ENCODE measurements around the gene CHD5. TPM values are rescaled to one million over a fixed set of nuclear protein-coding genes. Genes with fewer than 3 reads are reported as not detected.
A peak's percentile ranks its signal among the peaks of the same experiment; 100 is the strongest.

The CHD5 gene
- polyA plus RNA-seq, 1 donor from 2014 or later, result 22.0 TPM

DNA sequence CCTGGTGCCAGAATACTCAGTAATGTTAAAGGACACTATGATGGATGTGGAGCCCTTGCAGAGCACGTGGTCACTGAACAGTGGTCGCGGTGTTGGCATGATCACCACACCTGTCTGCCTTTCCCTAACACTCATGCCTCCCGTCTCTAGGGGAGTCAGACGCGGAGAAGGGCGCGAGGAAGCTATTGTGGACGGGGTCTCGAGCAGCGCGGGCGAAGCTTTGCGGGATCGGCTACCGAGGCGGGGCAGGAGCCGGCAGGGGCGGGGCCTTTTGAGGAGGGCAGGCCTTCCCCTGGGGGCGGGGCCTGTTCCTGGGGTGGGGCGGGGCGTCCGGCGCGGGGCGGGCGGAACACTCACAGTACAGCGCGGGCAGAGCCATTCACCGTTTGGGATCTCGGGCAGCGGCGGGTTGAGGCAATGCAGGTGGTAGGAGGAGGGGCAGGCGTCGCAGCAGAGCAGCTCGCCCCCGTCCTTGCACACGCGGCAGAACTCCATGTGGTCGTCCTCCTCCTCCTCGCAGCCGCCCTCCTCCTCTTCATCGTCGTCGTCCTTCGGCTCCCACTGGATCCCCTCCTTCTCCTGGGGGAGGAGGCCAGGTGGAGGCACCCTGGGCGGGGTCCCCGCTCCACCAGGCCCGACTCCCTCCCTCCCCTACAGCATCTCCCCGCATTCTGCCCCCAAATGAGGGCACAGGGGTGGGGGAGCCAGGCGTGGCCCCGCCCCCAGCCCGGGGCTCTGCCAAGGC, 31.5 kb downstream of the CHD5 start:
- Histone ChIP-seq H3K79me2 (replicated peaks; ENCODE audit: insufficient read depth, low read length) (no peaks in the 10 kb centered on the region), H3K27ac (ENCODE audit: low read length) (no peak overlapping the region), H3K9me2 (ENCODE audit: insufficient read depth, low read length) (no peaks in the 10 kb centered on the region), H2AFZ (ENCODE audit: low read depth, low read length) (no peak overlapping the region), H3K27me3 (ENCODE audit: insufficient read depth, low read depth, low read length) (peaks cover 16% of the 10 kb centered on the region), H4K20me1 (ENCODE audit: insufficient read depth) (no peaks in the 10 kb centered on the region), H3K9me3 (ENCODE audit: low read length) (no peaks in the 10 kb centered on the region), H3F3A (ENCODE audit: insufficient read depth, low read length, poor library complexity, severe bottlenecking) (no peaks in the 10 kb centered on the region), H3K4me3 (ENCODE audit: low read length) (peak overlapping the region; percentile 50), H3K9ac (ENCODE audit: low read length) (no peak overlapping the region), H3K36me3 (ENCODE audit: insufficient read depth, low read length) (no peaks in the 10 kb centered on the region), H3K4me2 (ENCODE audit: low read length) (no peak overlapping the region)
- TF ChIP-seq MXI1 (conservative IDR thresholded peaks at IDR 0.05; ENCODE audit: poor library complexity, severe bottlenecking) (peak; percentile 37), POLR2AphosphoS5 (IDR thresholded peaks at IDR 0.05) (no peak), TAF1 (IDR thresholded peaks at IDR 0.05; ENCODE audit: low read depth) (no peak)

DNA sequence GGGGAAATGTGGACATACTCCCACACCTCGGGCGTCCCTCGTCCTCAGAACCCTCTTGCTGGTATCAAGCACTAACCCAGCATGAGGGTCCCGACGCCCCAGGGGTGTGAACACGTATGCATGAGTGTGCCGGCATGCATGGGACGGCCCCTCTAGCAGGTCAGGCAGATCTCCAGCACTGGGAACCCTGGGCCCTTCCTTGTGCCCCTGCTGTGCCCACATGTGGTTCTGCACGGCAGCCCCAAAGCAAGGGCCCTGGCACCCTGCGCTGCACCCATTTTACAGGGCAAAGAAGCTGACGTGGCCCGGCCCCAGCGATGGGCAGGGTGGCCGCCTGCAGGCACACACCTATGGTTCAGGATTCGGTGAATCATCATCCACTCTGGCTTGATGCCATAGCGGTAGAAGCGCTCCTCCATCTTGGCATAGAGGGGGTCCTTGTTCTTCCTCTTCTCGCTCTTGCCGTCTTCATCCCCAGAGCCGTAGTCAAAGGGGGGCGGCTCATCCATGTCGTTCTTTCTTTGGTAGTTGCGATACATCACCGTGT, 34.2 kb downstream of the CHD5 start:
- Histone ChIP-seq H2AFZ (ENCODE audit: low read depth, low read length) (no peak overlapping the region), H3K9me3 (ENCODE audit: low read length) (no peaks in the 10 kb centered on the region), H3K4me2 (ENCODE audit: low read length) (no peak overlapping the region), H4K20me1 (ENCODE audit: insufficient read depth) (no peaks in the 10 kb centered on the region), H3K27me3 (ENCODE audit: insufficient read depth, low read depth, low read length) (peaks cover 16% of the 10 kb centered on the region), H3K27ac (ENCODE audit: low read length) (no peak overlapping the region), H3K9me2 (ENCODE audit: insufficient read depth, low read length) (no peaks in the 10 kb centered on the region), H3K79me2 (replicated peaks; ENCODE audit: insufficient read depth, low read length) (no peaks in the 10 kb centered on the region), H3F3A (ENCODE audit: insufficient read depth, low read length, poor library complexity, severe bottlenecking) (no peaks in the 10 kb centered on the region), H3K9ac (ENCODE audit: low read length) (no peak overlapping the region), H3K36me3 (ENCODE audit: insufficient read depth, low read length) (no peaks in the 10 kb centered on the region), H3K4me3 (ENCODE audit: low read length) (no peak overlapping the region)
- TF ChIP-seq, protein P1, sequence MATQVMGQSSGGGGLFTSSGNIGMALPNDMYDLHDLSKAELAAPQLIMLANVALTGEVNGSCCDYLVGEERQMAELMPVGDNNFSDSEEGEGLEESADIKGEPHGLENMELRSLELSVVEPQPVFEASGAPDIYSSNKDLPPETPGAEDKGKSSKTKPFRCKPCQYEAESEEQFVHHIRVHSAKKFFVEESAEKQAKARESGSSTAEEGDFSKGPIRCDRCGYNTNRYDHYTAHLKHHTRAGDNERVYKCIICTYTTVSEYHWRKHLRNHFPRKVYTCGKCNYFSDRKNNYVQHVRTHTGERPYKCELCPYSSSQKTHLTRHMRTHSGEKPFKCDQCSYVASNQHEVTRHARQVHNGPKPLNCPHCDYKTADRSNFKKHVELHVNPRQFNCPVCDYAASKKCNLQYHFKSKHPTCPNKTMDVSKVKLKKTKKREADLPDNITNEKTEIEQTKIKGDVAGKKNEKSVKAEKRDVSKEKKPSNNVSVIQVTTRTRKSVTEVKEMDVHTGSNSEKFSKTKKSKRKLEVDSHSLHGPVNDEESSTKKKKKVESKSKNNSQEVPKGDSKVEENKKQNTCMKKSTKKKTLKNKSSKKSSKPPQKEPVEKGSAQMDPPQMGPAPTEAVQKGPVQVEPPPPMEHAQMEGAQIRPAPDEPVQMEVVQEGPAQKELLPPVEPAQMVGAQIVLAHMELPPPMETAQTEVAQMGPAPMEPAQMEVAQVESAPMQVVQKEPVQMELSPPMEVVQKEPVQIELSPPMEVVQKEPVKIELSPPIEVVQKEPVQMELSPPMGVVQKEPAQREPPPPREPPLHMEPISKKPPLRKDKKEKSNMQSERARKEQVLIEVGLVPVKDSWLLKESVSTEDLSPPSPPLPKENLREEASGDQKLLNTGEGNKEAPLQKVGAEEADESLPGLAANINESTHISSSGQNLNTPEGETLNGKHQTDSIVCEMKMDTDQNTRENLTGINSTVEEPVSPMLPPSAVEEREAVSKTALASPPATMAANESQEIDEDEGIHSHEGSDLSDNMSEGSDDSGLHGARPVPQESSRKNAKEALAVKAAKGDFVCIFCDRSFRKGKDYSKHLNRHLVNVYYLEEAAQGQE (IDR thresholded peaks at IDR 0.05; ENCODE audit: borderline replicate concordance), result no peak
- no peak for TF ChIP-seq MXI1 (conservative IDR thresholded peaks at IDR 0.05; ENCODE audit: poor library complexity, severe bottlenecking)

DNA sequence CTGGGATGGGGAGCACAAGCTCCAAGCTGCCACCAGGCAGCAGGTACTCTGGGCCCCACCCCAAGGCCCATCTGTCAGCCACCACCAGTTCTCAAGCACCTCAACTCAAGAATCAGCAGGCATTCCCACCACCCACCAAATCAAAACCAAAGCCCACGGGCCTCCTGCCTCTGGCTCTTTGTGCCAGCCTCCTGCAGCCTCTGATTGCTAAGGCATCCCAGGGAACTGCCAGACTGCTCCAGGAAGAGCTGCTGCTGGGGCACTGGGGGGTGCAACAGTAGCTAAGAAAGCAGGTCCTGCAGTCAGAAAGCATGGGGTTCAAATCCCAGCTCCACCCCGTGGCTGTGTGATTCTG, 34.7 kb downstream of the CHD5 start:
- Histone ChIP-seq H3K9me3 (ENCODE audit: low read length) (no peaks in the 10 kb centered on the region), H3K27me3 (ENCODE audit: insufficient read depth, low read depth, low read length) (peaks cover 16% of the 10 kb centered on the region), H3K27ac (ENCODE audit: low read length) (no peak overlapping the region), H3K36me3 (ENCODE audit: insufficient read depth, low read length) (no peaks in the 10 kb centered on the region), H3K9ac (ENCODE audit: low read length) (no peak overlapping the region), H3K4me2 (ENCODE audit: low read length) (no peak overlapping the region), H4K20me1 (ENCODE audit: insufficient read depth) (no peaks in the 10 kb centered on the region), H2AFZ (ENCODE audit: low read depth, low read length) (no peak overlapping the region), H3K4me3 (ENCODE audit: low read length) (no peak overlapping the region), H3K9me2 (ENCODE audit: insufficient read depth, low read length) (no peaks in the 10 kb centered on the region), H3K79me2 (replicated peaks; ENCODE audit: insufficient read depth, low read length) (no peaks in the 10 kb centered on the region), H3F3A (ENCODE audit: insufficient read depth, low read length, poor library complexity, severe bottlenecking) (no peaks in the 10 kb centered on the region)
- TF ChIP-seq SMC3 (conservative IDR thresholded peaks at IDR 0.05; ENCODE audit: poor library complexity), result no peak
- TF ChIP-seq, protein P1 (IDR thresholded peaks at IDR 0.05; ENCODE audit: borderline replicate concordance), result no peak
- TF ChIP-seq EP300 (conservative IDR thresholded peaks at IDR 0.05; ENCODE audit: poor library complexity, severe bottlenecking), result no peak
- no peak for TF ChIP-seq MXI1 (conservative IDR thresholded peaks at IDR 0.05; ENCODE audit: poor library complexity, severe bottlenecking)
- no peak for TF ChIP-seq POLR2AphosphoS5 (IDR thresholded peaks at IDR 0.05)
- TF ChIP-seq RAD21 (conservative IDR thresholded peaks at IDR 0.05), result no peak
- TF ChIP-seq TAF1 (IDR thresholded peaks at IDR 0.05; ENCODE audit: low read depth), result no peak
- TF ChIP-seq, protein P2, sequence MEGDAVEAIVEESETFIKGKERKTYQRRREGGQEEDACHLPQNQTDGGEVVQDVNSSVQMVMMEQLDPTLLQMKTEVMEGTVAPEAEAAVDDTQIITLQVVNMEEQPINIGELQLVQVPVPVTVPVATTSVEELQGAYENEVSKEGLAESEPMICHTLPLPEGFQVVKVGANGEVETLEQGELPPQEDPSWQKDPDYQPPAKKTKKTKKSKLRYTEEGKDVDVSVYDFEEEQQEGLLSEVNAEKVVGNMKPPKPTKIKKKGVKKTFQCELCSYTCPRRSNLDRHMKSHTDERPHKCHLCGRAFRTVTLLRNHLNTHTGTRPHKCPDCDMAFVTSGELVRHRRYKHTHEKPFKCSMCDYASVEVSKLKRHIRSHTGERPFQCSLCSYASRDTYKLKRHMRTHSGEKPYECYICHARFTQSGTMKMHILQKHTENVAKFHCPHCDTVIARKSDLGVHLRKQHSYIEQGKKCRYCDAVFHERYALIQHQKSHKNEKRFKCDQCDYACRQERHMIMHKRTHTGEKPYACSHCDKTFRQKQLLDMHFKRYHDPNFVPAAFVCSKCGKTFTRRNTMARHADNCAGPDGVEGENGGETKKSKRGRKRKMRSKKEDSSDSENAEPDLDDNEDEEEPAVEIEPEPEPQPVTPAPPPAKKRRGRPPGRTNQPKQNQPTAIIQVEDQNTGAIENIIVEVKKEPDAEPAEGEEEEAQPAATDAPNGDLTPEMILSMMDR (IDR thresholded peaks at IDR 0.05; ENCODE audit: poor library complexity, severe bottlenecking), result no peak
- no peak for TF ChIP-seq EZH2 (IDR thresholded peaks at IDR 0.05; ENCODE audit: borderline replicate concordance, insufficient read depth, low read length, poor library complexity, severe bottlenecking)

Measured in neural cell (in vitro differentiated cells).